Spleen (tissue), 7 donors: Measurements from ENCODE around the gene IL1R2.

ENCODE experiments used
- POLR2A ChIP-seq, 3 donors: fragments of 450-650 bp; IDR thresholded peaks; one replicate each; pipeline ENCODE4 v1.5.1; 2017; ENCODE audit warnings: antibody characterized with exemption in 3 of 3, mild to moderate bottlenecking in 1 of 3
- TF ChIP-seq, protein P1 (sequence below), 11 experiments: fragments of 200-600 bp in 7 of 11; fragments of 450-650 bp in 4 of 11; sonication (generic) in 4 of 11; IDR thresholded peaks in 8 of 11; conservative IDR thresholded peaks in 3 of 11; 1 replicate in 7 of 11; 2 replicates in 4 of 11; pipeline versions ENCODE4 v1.4.0 to v1.8.0; 2016 to 2021; ENCODE audit warnings: antibody characterized with exemption in 11 of 11, inconsistent platforms in 4 of 11, mild to moderate bottlenecking in 1 of 11
- donor health status: DM: no; HTN: no; CAD: no; lungs with moderate emphysema.
- donor health status: DM: no; HTN: no; CAD: no.
- donor health status: DM: no; HTN: no; CAD: no.

DNA sequence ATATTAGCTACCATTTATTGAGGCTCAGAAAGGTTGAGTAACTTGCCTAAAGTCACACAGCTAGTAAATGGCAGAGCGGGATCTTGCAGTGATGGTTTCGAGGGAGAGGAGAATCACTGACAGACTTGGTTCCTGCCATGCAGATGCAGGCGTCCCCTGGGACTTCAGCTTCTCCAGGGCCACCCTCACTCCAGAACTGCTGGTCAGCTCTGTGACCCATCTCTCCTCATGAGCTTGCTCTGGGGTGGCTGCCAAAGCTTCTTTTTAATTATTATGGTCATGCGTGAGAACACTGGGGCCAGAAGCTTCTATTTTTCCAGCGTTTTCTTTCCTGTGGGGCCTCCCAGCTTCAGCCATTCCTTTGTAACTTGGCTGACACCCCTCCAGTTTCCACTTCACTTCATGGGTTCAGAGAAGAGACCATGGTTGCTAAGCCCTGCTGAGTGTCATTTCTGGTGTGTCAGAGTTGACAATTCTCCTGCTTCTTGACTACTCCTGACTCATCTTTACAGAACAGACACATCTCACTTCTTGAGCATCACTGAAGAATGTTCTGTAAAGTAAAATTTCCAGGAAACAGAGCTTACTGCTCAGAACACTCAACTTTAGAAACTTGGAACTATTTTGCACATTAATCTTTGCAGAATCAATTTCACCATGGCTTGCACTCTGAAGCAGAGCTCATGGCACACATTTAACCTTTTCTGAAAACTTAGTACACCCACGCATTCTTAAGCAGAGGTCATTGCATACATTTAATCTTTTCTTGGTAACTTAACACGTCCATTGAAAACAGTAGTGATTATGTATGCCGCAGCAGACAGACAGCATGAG, 70.4 kb downstream of the IL1R2 start:
- TF ChIP-seq, protein P1, sequence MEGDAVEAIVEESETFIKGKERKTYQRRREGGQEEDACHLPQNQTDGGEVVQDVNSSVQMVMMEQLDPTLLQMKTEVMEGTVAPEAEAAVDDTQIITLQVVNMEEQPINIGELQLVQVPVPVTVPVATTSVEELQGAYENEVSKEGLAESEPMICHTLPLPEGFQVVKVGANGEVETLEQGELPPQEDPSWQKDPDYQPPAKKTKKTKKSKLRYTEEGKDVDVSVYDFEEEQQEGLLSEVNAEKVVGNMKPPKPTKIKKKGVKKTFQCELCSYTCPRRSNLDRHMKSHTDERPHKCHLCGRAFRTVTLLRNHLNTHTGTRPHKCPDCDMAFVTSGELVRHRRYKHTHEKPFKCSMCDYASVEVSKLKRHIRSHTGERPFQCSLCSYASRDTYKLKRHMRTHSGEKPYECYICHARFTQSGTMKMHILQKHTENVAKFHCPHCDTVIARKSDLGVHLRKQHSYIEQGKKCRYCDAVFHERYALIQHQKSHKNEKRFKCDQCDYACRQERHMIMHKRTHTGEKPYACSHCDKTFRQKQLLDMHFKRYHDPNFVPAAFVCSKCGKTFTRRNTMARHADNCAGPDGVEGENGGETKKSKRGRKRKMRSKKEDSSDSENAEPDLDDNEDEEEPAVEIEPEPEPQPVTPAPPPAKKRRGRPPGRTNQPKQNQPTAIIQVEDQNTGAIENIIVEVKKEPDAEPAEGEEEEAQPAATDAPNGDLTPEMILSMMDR (IDR thresholded peaks at IDR 0.05 in 8 of 11, conservative IDR thresholded peaks at IDR 0.05 in 3 of 11), result no peak
- TF ChIP-seq POLR2A (IDR thresholded peaks at IDR 0.05), result no peak
